Panc1 (cell line): ENCODE results near the gene SOAT1. TPM values are rescaled to one million over a fixed set of nuclear protein-coding genes. Genes with fewer than 3 reads are reported as not detected.

ENCODE experiments used
- ATAC-seq: fragments of 200-7000 bp; cut with Tn5 transposase; 2 replicates; pipeline ENCODE4 v1.9.1; 2020; ENCODE audit warnings: mild to moderate bottlenecking, moderate library complexity
- BruUV-seq: library from RNA; stranded (reverse); fragments of 400-500 nt; replicated peaks from 2 replicates; lab custom pipeline; 2021; lab: Mats Ljungman, UMichigan
- CTCF ChIA-PET: fragments of 300-600 bp; sonication (Branson Sonifier 250); formaldehyde crosslinking; loops from one replicate; lab custom pipeline; 2022; ENCODE audit warnings: antibody characterized with exemption; lab: Charles Lee
- POLR2A ChIA-PET: fragments of 300-600 bp; sonication (Branson Sonifier 250); formaldehyde crosslinking; loops from one replicate; lab custom pipeline; 2022; ENCODE audit warnings: antibody characterized with exemption; lab: Charles Lee
- DNase-seq: peaks from one replicate; pipeline ENCODE4 v3.0.0-alpha.2; 2010; ENCODE audit warnings: low read depth, low spot score
- H3K27ac ChIP-seq: 2 replicates; pipeline ENCODE4 v1.5.1; 2011; ENCODE audit warnings: mild to moderate bottlenecking, low read length, inconsistent platforms
- H3K27me3 ChIP-seq: fragments of 200-500 bp; sonication (Bioruptor generic); 2 replicates; pipeline ENCODE4 v1.6.0; 2014; ENCODE audit warnings: low read length, inconsistent platforms; ENCODE audit not compliant: control insufficient read depth, insufficient read depth
- H3K36me3 ChIP-seq: fragments of 200-500 bp; sonication (Bioruptor generic); 2 replicates; pipeline ENCODE4 v1.5.1; 2014; ENCODE audit warnings: inconsistent platforms, mild to moderate bottlenecking, low read length, moderate library complexity; ENCODE audit not compliant: control insufficient read depth, insufficient read depth
- H3K4me1 ChIP-seq: 2 replicates; pipeline ENCODE4 v1.5.1; 2011; ENCODE audit warnings: inconsistent platforms, mild to moderate bottlenecking, low read length, moderate library complexity; ENCODE audit not compliant: control insufficient read depth, insufficient read depth
- H3K4me3 ChIP-seq, 2 experiments: 2 replicates each; pipeline ENCODE4 v1.5.1; 2011 to 2012; ENCODE audit warnings: low read depth in 2 of 2, low read length in 2 of 2, mild to moderate bottlenecking in 2 of 2, inconsistent platforms in 1 of 2, moderate library complexity in 1 of 2
- H3K9me3 ChIP-seq: fragments of 200-500 bp; sonication (Bioruptor generic); 2 replicates; pipeline ENCODE4 v1.5.1; 2014; ENCODE audit warnings: low read depth, mild to moderate bottlenecking, inconsistent platforms, low read length, moderate library complexity; ENCODE audit not compliant: control insufficient read depth, insufficient read depth
- CTCF ChIP-seq: fragments of 450-650 bp; IDR thresholded peaks from 2 replicates; pipeline ENCODE4 v1.5.1; 2017; ENCODE audit warnings: mild to moderate bottlenecking
- POLR2AphosphoS5 ChIP-seq: IDR thresholded peaks from 2 replicates; pipeline ENCODE4 v1.6.1; 2012; ENCODE audit warnings: mild to moderate bottlenecking, low read depth, low read length, moderate library complexity
- REST ChIP-seq, 2 experiments: IDR thresholded peaks; 2 replicates each; pipeline ENCODE4 v1.6.1; 2011 to 2012; ENCODE audit warnings: low read depth in 2 of 2, control low read depth in 1 of 2, low read length in 1 of 2, mild to moderate bottlenecking in 1 of 2, moderate library complexity in 1 of 2; ENCODE audit not compliant: insufficient read depth in 1 of 2
- SIN3A ChIP-seq: IDR thresholded peaks from 2 replicates; pipeline ENCODE4 v1.6.1; 2012; ENCODE audit warnings: low read depth, mild to moderate bottlenecking, low read length, moderate library complexity, borderline replicate concordance; ENCODE audit not compliant: insufficient read depth
- TCF7L2 ChIP-seq: IDR thresholded peaks from 2 replicates; pipeline ENCODE4 v1.6.1; 2011; ENCODE audit warnings: mild to moderate bottlenecking, low read depth, low read length, inconsistent platforms
- in situ Hi-C: cut with HindIII; loops from 2 replicates; pipeline ENCODE4 v1.10.0; 2016; ENCODE audit warnings: low sequenced_read_pairs, low pct_unique_long_range_greater_than_20kb
- intact Hi-C: fragments of 100-400 bp; cut with micrococcal nuclease; formaldehyde crosslinking; loops from one replicate; pipeline ENCODE4 v1.10.0; 2022; ENCODE audit not compliant: unreplicated experiment
- total RNA-seq: library from RNA; stranded (reverse); gene quantifications from one replicate; pipeline ENCODE4 v1.2.1, GENCODE V29; 2021; ENCODE audit not compliant: unreplicated experiment

SOAT1 gene
- total RNA-seq, 1 experiment from 2014 or later, result 57.2 TPM

- Histone ChIP-seq H3K9me3 (no peaks in the 10 kb centered on the region), H3K36me3 (peaks cover 15% of the 10 kb centered on the region), H3K27ac (no peak overlapping the region), H3K4me3 (no peak overlapping the region), H3K4me1 (no peaks in the 10 kb centered on the region), H3K27me3 (no peaks in the 10 kb centered on the region)
- ATAC-seq (no peak), DNase-seq (no peak)
- ChIA-PET POLR2A (no interaction called here), CTCF (no interaction called here)
- intact Hi-C loops, result no loop called here
- in situ Hi-C loops, result no loop called here
- no TSS peak for BruUV-seq
- TF ChIP-seq POLR2AphosphoS5 (no peak), CTCF (no peak), SIN3A (no peak), REST (IDR thresholded peaks at IDR 0.05; ENCODE audit: insufficient read depth in 1 of 2, low read depth in 2 of 2, low read length in 1 of 2) (no peak), TCF7L2 (no peak)
Measured at GRCh38 chr1:179341943-179342547, 48.4 kb downstream of the SOAT1 start.

GRCh38 chr1:179342740-179343404 is 49.3 kb downstream of the SOAT1 start:
- in situ Hi-C loops (no loop called here), intact Hi-C loops (no loop called here)
- POLR2A ChIA-PET, result no interaction called here
- no peak overlapping the region for H3K27ac ChIP-seq
- CTCF ChIA-PET, result no interaction called here
- no peak for DNase-seq
- no peak overlapping the region for H3K4me3 ChIP-seq
- H3K27me3 ChIP-seq, result no peaks in the 10 kb centered on the region
- no peak for ATAC-seq
- no TSS peak for BruUV-seq
- TF ChIP-seq POLR2AphosphoS5 (no peak), TCF7L2 (no peak), CTCF (no peak), REST (IDR thresholded peaks at IDR 0.05; ENCODE audit: insufficient read depth in 1 of 2, low read depth in 2 of 2, low read length in 1 of 2) (no peak), SIN3A (no peak)
- no peaks in the 10 kb centered on the region for H3K4me1 ChIP-seq
- no peaks in the 10 kb centered on the region for H3K9me3 ChIP-seq
- peaks cover 15% of the 10 kb centered on the region for H3K36me3 ChIP-seq
